ENCODE data around the gene EMC7.

DNA sequence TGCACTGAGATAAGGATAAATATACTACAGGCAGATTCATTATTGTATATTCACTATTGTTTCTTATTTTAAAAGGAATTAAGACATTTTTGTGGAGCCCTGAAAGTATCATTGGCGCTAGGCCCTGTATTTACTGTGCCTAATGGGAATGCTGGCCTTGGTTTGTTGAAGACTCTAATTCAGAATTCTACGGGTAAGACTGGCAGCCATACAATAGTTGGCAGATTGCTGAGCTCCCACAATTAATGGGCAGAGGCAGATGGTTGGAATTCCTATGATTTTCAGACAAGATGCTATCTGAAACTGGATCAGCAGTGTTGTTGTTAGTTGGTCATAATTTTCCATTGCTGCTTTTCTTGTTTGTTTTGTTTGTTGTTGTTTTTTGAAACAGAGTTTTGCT is 15.0 kb upstream of the EMC7 start:
- TF ChIP-seq TAF1 (IDR thresholded peaks at IDR 0.05; ENCODE audit: control insufficient read depth, extremely low read depth, insufficient read depth, low read length, severe bottlenecking) (no peak), ZFX (CRISPR knock-in tag; IDR thresholded peaks at IDR 0.05) (no peak), BHLHE40 (IDR thresholded peaks at IDR 0.05; ENCODE audit: low read length) (no peak), HLTF (IDR thresholded peaks at IDR 0.05) (no peak), SP2 (IDR thresholded peaks at IDR 0.05; ENCODE audit: extremely low read depth, low read depth, low read length, poor library complexity, severe bottlenecking) (no peak), ZC3H4 (CRISPR knock-in tag; IDR thresholded peaks at IDR 0.05; ENCODE audit: borderline replicate concordance) (no peak), STAT5A (IDR thresholded peaks at IDR 0.05; ENCODE audit: borderline replicate concordance, low read length) (no peak)

All from K562 (cell line).